ENCODE measurements around the gene VPS37D. TPM values are rescaled to one million over a fixed set of nuclear protein-coding genes. Genes with fewer than 3 reads are reported as not detected.

Gene VPS37D
- total RNA-seq, 2 donors from 2014 or later: 0.15 to 0.48 TPM

GRCh38 chr7:73682745-73683055 is 15.1 kb downstream of the VPS37D start:
- Mint-ChIP-seq H3K9me3 (no peaks in the 10 kb centered on the region), H3K36me3 (ENCODE audit: low read depth) (peaks cover 56% of the 10 kb centered on the region), H3K27ac (peak overlapping the region; percentile 56), H3K27me3 (no peaks in the 10 kb centered on the region), H3K4me3 (peak overlapping the region; percentile 97), H3K4me1 (peaks cover 8% of the 10 kb centered on the region)
- no peak for ATAC-seq (replicated peaks)

- Mint-ChIP-seq H3K27ac (peak within 1 kb of the TSS; percentile 96), H3K4me3 (peak within 1 kb of the TSS; percentile 97), H3K27me3 (no peaks in the 10 kb centered on the region), H3K36me3 (ENCODE audit: low read depth) (peaks cover 55% of the 10 kb centered on the region), H3K4me1 (peaks cover 8% of the 10 kb centered on the region), H3K9me3 (no peaks in the 10 kb centered on the region)
- peak; percentile 98 for ATAC-seq (replicated peaks)
Measured at GRCh38 chr7:73683056-73683787, 15.6 kb downstream of the VPS37D start, which contains the start of the genes BUD23 and DNAJC30. Gene BUD23 (plus strand): TSS chr7:73683597. CDS start chr7:73683626, 29 bp downstream. Gene DNAJC30 (minus strand): TSS chr7:73683453. CDS start chr7:73683423, 30 bp downstream.

- no peaks in the 10 kb centered on the region for H3K9me3 Mint-ChIP-seq
- no peak for ATAC-seq (replicated peaks)
- H3K36me3 Mint-ChIP-seq (ENCODE audit: low read depth): peaks cover 56% of the 10 kb centered on the region
- peaks cover 15% of the 10 kb centered on the region for H3K4me1 Mint-ChIP-seq
- H3K27me3 Mint-ChIP-seq: no peaks in the 10 kb centered on the region
- H3K4me3 Mint-ChIP-seq: peak overlapping the region; percentile 97
- peak overlapping the region; percentile 96 for H3K27ac Mint-ChIP-seq
Measured at GRCh38 chr7:73683788-73684693, 16.4 kb downstream of the VPS37D start.

- Mint-ChIP-seq H3K4me3 (peak overlapping the region; percentile 97), H3K4me1 (peaks cover 21% of the 10 kb centered on the region), H3K27ac (no peak overlapping the region), H3K9me3 (no peaks in the 10 kb centered on the region), H3K27me3 (no peaks in the 10 kb centered on the region), H3K36me3 (ENCODE audit: low read depth) (peaks cover 67% of the 10 kb centered on the region)
- ATAC-seq (replicated peaks): no peak
Measured at GRCh38 chr7:73685311-73685710, 17.7 kb downstream of the VPS37D start.

- H3K36me3 Mint-ChIP-seq (ENCODE audit: low read depth): peaks cover 85% of the 10 kb centered on the region
- H3K4me1 Mint-ChIP-seq: peaks cover 19% of the 10 kb centered on the region
- no peak overlapping the region for H3K4me3 Mint-ChIP-seq
- H3K27me3 Mint-ChIP-seq: no peaks in the 10 kb centered on the region
- ATAC-seq (replicated peaks): no peak
- H3K27ac Mint-ChIP-seq: no peak overlapping the region
- H3K9me3 Mint-ChIP-seq: no peaks in the 10 kb centered on the region
Measured at GRCh38 chr7:73688288-73688687, 20.7 kb downstream of the VPS37D start.

GRCh38 chr7:73690646-73691045 is 23.0 kb downstream of the VPS37D start:
- H3K4me1 Mint-ChIP-seq: peaks cover 26% of the 10 kb centered on the region

GRCh38 chr7:73696372-73696771 is 28.7 kb downstream of the VPS37D start:
- no peak for ATAC-seq (replicated peaks)
- peaks cover 13% of the 10 kb centered on the region for H3K4me1 Mint-ChIP-seq
- H3K4me3 Mint-ChIP-seq: no peak overlapping the region
- peaks cover 92% of the 10 kb centered on the region for H3K36me3 Mint-ChIP-seq (ENCODE audit: low read depth)
- H3K27ac Mint-ChIP-seq: no peak overlapping the region
- H3K27me3 Mint-ChIP-seq: no peaks in the 10 kb centered on the region
- no peaks in the 10 kb centered on the region for H3K9me3 Mint-ChIP-seq

More at GRCh38 chr7:73690646-73691045, 23.0 kb downstream of the VPS37D start:
- no peaks in the 10 kb centered on the region for H3K27me3 Mint-ChIP-seq
- ATAC-seq (replicated peaks): no peak
- no peak overlapping the region for H3K27ac Mint-ChIP-seq
- peaks cover 92% of the 10 kb centered on the region for H3K36me3 Mint-ChIP-seq (ENCODE audit: low read depth)
- no peak overlapping the region for H3K4me3 Mint-ChIP-seq
- H3K9me3 Mint-ChIP-seq: no peaks in the 10 kb centered on the region

GRCh38 chr7:73698410-73698809 is 30.8 kb downstream of the VPS37D start:
- Mint-ChIP-seq H3K27me3 (no peaks in the 10 kb centered on the region), H3K36me3 (ENCODE audit: low read depth) (peaks cover 84% of the 10 kb centered on the region), H3K27ac (no peak overlapping the region), H3K4me3 (no peak overlapping the region), H3K4me1 (peaks cover 13% of the 10 kb centered on the region), H3K9me3 (no peaks in the 10 kb centered on the region)
- ATAC-seq (replicated peaks): no peak

GRCh38 chr7:73699370-73700068 is 31.9 kb downstream of the VPS37D start:
- H3K9me3 Mint-ChIP-seq: no peaks in the 10 kb centered on the region
- ATAC-seq (replicated peaks): no peak
- no peak overlapping the region for H3K4me3 Mint-ChIP-seq
- no peak overlapping the region for H3K27ac Mint-ChIP-seq
- H3K36me3 Mint-ChIP-seq (ENCODE audit: low read depth): peaks cover 78% of the 10 kb centered on the region
- peaks cover 9% of the 10 kb centered on the region for H3K4me1 Mint-ChIP-seq
- H3K27me3 Mint-ChIP-seq: no peaks in the 10 kb centered on the region

- Mint-ChIP-seq H3K27ac (no peak overlapping the region), H3K4me3 (no peak overlapping the region), H3K4me1 (peaks cover 9% of the 10 kb centered on the region), H3K36me3 (ENCODE audit: low read depth) (peaks cover 72% of the 10 kb centered on the region), H3K9me3 (no peaks in the 10 kb centered on the region), H3K27me3 (no peaks in the 10 kb centered on the region)
- ATAC-seq (replicated peaks): no peak
Measured at GRCh38 chr7:73700069-73700423, 32.4 kb downstream of the VPS37D start.

GRCh38 chr7:73700581-73701134 is 33.0 kb downstream of the VPS37D start:
- Mint-ChIP-seq H3K27me3 (no peaks in the 10 kb centered on the region), H3K9me3 (no peaks in the 10 kb centered on the region), H3K4me1 (peaks cover 6% of the 10 kb centered on the region), H3K4me3 (no peak overlapping the region), H3K27ac (no peak overlapping the region), H3K36me3 (ENCODE audit: low read depth) (peaks cover 66% of the 10 kb centered on the region)
- ATAC-seq (replicated peaks): no peak

GRCh38 chr7:73701357-73701995 is 33.8 kb downstream of the VPS37D start:
- Mint-ChIP-seq H3K9me3 (no peaks in the 10 kb centered on the region), H3K36me3 (ENCODE audit: low read depth) (peaks cover 65% of the 10 kb centered on the region), H3K4me3 (no peak overlapping the region), H3K27ac (peak overlapping the region; percentile 56), H3K4me1 (peaks cover 8% of the 10 kb centered on the region), H3K27me3 (no peaks in the 10 kb centered on the region)
- ATAC-seq (replicated peaks): peak; percentile 33

GRCh38 chr7:73702226-73702625 is 34.6 kb downstream of the VPS37D start:
- ATAC-seq (replicated peaks): no peak
- Mint-ChIP-seq H3K27ac (peak overlapping the region; percentile 56), H3K27me3 (no peaks in the 10 kb centered on the region), H3K36me3 (ENCODE audit: low read depth) (peaks cover 65% of the 10 kb centered on the region), H3K4me3 (no peak overlapping the region), H3K9me3 (no peaks in the 10 kb centered on the region), H3K4me1 (peaks cover 10% of the 10 kb centered on the region)

- H3K4me1 Mint-ChIP-seq: peaks cover 10% of the 10 kb centered on the region
- no peaks in the 10 kb centered on the region for H3K9me3 Mint-ChIP-seq
- no peak for ATAC-seq (replicated peaks)
- H3K27me3 Mint-ChIP-seq: no peaks in the 10 kb centered on the region
- no peak overlapping the region for H3K27ac Mint-ChIP-seq
- H3K4me3 Mint-ChIP-seq: no peak overlapping the region
- peaks cover 65% of the 10 kb centered on the region for H3K36me3 Mint-ChIP-seq (ENCODE audit: low read depth)
Measured at GRCh38 chr7:73702665-73703064, 35.0 kb downstream of the VPS37D start.
